Liver (tissue), 9 donors: ENCODE data around the gene IL11. TPM values are rescaled to one million over a fixed set of nuclear protein-coding genes. Genes with fewer than 3 reads are reported as not detected.

Experiments used
- DNase-seq: peaks from one replicate; pipeline ENCODE4 v3.0.0-alpha.2; 2017; ENCODE audit warnings: low spot score
- H3K27ac ChIP-seq, 2 donors: one replicate each; pipeline ENCODE4 v1.7.0; 2013; ENCODE audit warnings: inconsistent platforms in 2 of 2, low read length in 2 of 2, control low read depth in 1 of 2, low read depth in 1 of 2, mild to moderate bottlenecking in 1 of 2
- H3K27me3 ChIP-seq, 4 donors: one replicate each; pipeline versions ENCODE4 v1.6.1 to v1.7.0; 2013; ENCODE audit warnings: low read length in 3 of 4, inconsistent platforms in 1 of 4, mild to moderate bottlenecking in 1 of 4, moderate library complexity in 1 of 4; ENCODE audit not compliant: control insufficient read depth in 4 of 4, insufficient read depth in 4 of 4
- H3K36me3 ChIP-seq, 4 donors: one replicate each; pipeline versions ENCODE4 v1.6.1 to v1.7.0; 2013; ENCODE audit warnings: low read length in 3 of 4, mild to moderate bottlenecking in 3 of 4, low read depth in 1 of 4, moderate library complexity in 1 of 4; ENCODE audit not compliant: control insufficient read depth in 4 of 4, insufficient read depth in 3 of 4
- H3K4me1 ChIP-seq, 4 donors: one replicate each; pipeline versions ENCODE4 v1.6.1 to v1.7.0; 2013; ENCODE audit warnings: low read length in 3 of 4, mild to moderate bottlenecking in 3 of 4, moderate library complexity in 1 of 4; ENCODE audit not compliant: control insufficient read depth in 4 of 4, insufficient read depth in 4 of 4
- H3K4me3 ChIP-seq, 3 donors: one replicate each; pipeline versions ENCODE4 v1.6.1 to v1.7.0; 2013; ENCODE audit warnings: low read length in 3 of 3, control low read depth in 1 of 3, low read depth in 1 of 3, mild to moderate bottlenecking in 1 of 3
- H3K9ac ChIP-seq, 2 donors: one replicate each; pipeline ENCODE4 v1.7.0; 2013; ENCODE audit warnings: low read length in 2 of 2, mild to moderate bottlenecking in 2 of 2, moderate library complexity in 2 of 2, control low read depth in 1 of 2, low read depth in 1 of 2
- H3K9me3 ChIP-seq, 4 donors: one replicate each; pipeline versions ENCODE4 v1.6.1 to v1.7.0; 2013; ENCODE audit warnings: low read length in 3 of 4; ENCODE audit not compliant: control insufficient read depth in 4 of 4
- EGR1 ChIP-seq, 2 donors: IDR thresholded peaks; 2 replicates each; pipeline ENCODE4 v1.6.1; 2016 to 2018; ENCODE audit warnings: antibody characterized with exemption in 2 of 2, low read depth in 2 of 2
- FOXA1 ChIP-seq: IDR thresholded peaks from 2 replicates; pipeline ENCODE4 v1.6.1; 2016; ENCODE audit warnings: antibody characterized with exemption
- FOXA2 ChIP-seq: IDR thresholded peaks from 2 replicates; pipeline ENCODE4 v1.6.1; 2016; ENCODE audit warnings: antibody characterized with exemption
- GABPA ChIP-seq, 2 donors: IDR thresholded peaks in 1 of 2; conservative IDR thresholded peaks in 1 of 2; 2 replicates each; pipeline ENCODE4 v1.6.1; 2016; ENCODE audit warnings: antibody characterized with exemption in 2 of 2, mild to moderate bottlenecking in 1 of 2, moderate library complexity in 1 of 2
- HNF4A ChIP-seq, 2 donors: conservative IDR thresholded peaks; 2 replicates each; pipeline ENCODE4 v1.6.1; 2016; ENCODE audit warnings: antibody characterized with exemption in 2 of 2, mild to moderate bottlenecking in 2 of 2
- HNF4G ChIP-seq: IDR thresholded peaks from 2 replicates; pipeline ENCODE4 v1.6.1; 2016; ENCODE audit warnings: antibody characterized with exemption
- JUND ChIP-seq, 2 donors: IDR thresholded peaks; 2 replicates each; pipeline ENCODE4 v1.6.1; 2016; ENCODE audit warnings: antibody characterized with exemption in 2 of 2
- NR2F2 ChIP-seq: IDR thresholded peaks from 2 replicates; pipeline ENCODE4 v1.6.1; 2016; ENCODE audit warnings: antibody characterized with exemption
- SP1 ChIP-seq: IDR thresholded peaks from 2 replicates; pipeline ENCODE4 v1.6.1; 2018; ENCODE audit warnings: antibody characterized with exemption, mild to moderate bottlenecking
- TAF1 ChIP-seq: conservative IDR thresholded peaks from 2 replicates; pipeline ENCODE4 v1.6.1; 2016; ENCODE audit warnings: antibody characterized with exemption, mild to moderate bottlenecking
- YY1 ChIP-seq: IDR thresholded peaks from 2 replicates; pipeline ENCODE4 v1.6.1; 2016; ENCODE audit warnings: antibody characterized with exemption, mild to moderate bottlenecking
- WGBS: extraction: QIAGEN DNeasy Blood & Tissue Kit; methylation state at CpG from one replicate; pipeline ENCODE4 v1.1.7; 2013; 5-methylcytosine and 5-hydroxymethylcytosine counted together
- polyA plus RNA-seq, 2 donors: library from polyadenylated mRNA; stranded (reverse) in 1 of 2; unstranded in 1 of 2; fragments of 200-250 nt in 1 of 2; fragments of >200 nt in 1 of 2; fragmentation: Nextera tagmentation in 1 of 2; extraction: Ambion mirVana in 1 of 2; gene quantifications; one replicate each; pipeline versions ENCODE4 v1.2.1 to v1.2.3, GENCODE V29; 2013 to 2015
- total RNA-seq, 2 donors: library from RNA; depleted of rRNA; stranded (reverse); fragments of >200 nt; gene quantifications; one replicate each; pipeline ENCODE4 v1.2.3, GENCODE V29; 2014
- TF ChIP-seq, protein P1 (sequence below): IDR thresholded peaks from 2 replicates; pipeline ENCODE4 v1.6.1; 2016; ENCODE audit warnings: antibody characterized with exemption
- TF ChIP-seq, protein P2 (sequence below): IDR thresholded peaks from 2 replicates; pipeline ENCODE4 v1.6.1; 2016; ENCODE audit warnings: antibody characterized with exemption, mild to moderate bottlenecking
- TF ChIP-seq, protein P3 (sequence below): IDR thresholded peaks from 2 replicates; pipeline ENCODE4 v1.6.1; 2016; ENCODE audit warnings: antibody characterized with exemption
- TF ChIP-seq, protein P4 (sequence below): IDR thresholded peaks from 2 replicates; pipeline ENCODE4 v1.6.1; 2016; ENCODE audit warnings: antibody characterized with exemption
- donor health status: healthy.
- donor health status: healthy.
- donor health status: healthy.
- donor health status: healthy.
- donor health status: healthy.

Gene IL11
- total and polyA plus RNA-seq, 4 donors: not detected

DNA sequence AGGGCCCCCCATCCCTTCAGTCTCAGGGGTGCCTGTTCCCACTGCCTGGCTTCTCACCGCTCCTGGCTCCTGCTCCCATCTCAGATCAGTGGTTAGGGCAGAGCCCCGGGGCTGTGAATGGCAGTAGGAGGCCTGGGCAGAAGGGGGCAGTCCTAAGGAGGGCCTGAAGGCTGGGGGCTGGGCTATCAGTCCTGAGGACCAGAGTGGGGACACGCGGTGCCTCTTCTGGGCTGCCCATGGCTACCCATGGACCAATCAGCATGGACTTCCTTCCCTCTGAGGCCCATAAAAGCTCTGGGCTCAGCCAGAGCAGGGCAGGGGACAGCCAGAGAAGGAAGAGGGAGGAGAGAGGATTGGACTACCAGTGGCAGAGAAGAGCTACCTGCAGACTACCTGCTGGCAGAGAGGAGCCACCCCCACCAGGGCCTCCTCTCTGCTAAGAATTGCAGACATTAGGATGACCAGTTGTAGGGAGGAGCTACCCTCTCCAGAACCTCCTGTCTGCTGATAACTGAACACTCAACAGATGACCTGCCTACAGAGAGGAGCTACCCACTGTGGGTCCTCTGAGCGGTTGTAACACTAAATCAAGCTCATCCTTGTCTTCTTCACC is 49.5 kb upstream of the IL11 start:
- Histone ChIP-seq H3K27me3 (no peaks in the 10 kb centered on the region), H3K9me3 (no peaks in the 10 kb centered on the region), H3K9ac (no peak overlapping the region), H3K4me1 (no peaks in the 10 kb centered on the region), H3K27ac (no peak overlapping the region), H3K36me3 (no peaks in the 10 kb centered on the region), H3K4me3 (no peak overlapping the region)
- 77% methylated on average over 5 of the region's 5 CpGs for WGBS
- DNase-seq: no peak
- TF ChIP-seq YY1: no peak
- no peak for TF ChIP-seq EGR1 (IDR thresholded peaks at IDR 0.05; ENCODE audit: low read depth in 2 of 2)
- TF ChIP-seq, protein P1, sequence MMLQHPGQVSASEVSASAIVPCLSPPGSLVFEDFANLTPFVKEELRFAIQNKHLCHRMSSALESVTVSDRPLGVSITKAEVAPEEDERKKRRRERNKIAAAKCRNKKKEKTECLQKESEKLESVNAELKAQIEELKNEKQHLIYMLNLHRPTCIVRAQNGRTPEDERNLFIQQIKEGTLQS: no peak
- no peak for TF ChIP-seq JUND (IDR thresholded peaks at IDR 0.05)
- TF ChIP-seq, protein P2, sequence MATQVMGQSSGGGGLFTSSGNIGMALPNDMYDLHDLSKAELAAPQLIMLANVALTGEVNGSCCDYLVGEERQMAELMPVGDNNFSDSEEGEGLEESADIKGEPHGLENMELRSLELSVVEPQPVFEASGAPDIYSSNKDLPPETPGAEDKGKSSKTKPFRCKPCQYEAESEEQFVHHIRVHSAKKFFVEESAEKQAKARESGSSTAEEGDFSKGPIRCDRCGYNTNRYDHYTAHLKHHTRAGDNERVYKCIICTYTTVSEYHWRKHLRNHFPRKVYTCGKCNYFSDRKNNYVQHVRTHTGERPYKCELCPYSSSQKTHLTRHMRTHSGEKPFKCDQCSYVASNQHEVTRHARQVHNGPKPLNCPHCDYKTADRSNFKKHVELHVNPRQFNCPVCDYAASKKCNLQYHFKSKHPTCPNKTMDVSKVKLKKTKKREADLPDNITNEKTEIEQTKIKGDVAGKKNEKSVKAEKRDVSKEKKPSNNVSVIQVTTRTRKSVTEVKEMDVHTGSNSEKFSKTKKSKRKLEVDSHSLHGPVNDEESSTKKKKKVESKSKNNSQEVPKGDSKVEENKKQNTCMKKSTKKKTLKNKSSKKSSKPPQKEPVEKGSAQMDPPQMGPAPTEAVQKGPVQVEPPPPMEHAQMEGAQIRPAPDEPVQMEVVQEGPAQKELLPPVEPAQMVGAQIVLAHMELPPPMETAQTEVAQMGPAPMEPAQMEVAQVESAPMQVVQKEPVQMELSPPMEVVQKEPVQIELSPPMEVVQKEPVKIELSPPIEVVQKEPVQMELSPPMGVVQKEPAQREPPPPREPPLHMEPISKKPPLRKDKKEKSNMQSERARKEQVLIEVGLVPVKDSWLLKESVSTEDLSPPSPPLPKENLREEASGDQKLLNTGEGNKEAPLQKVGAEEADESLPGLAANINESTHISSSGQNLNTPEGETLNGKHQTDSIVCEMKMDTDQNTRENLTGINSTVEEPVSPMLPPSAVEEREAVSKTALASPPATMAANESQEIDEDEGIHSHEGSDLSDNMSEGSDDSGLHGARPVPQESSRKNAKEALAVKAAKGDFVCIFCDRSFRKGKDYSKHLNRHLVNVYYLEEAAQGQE: no peak
- no peak for TF ChIP-seq HNF4G

DNA sequence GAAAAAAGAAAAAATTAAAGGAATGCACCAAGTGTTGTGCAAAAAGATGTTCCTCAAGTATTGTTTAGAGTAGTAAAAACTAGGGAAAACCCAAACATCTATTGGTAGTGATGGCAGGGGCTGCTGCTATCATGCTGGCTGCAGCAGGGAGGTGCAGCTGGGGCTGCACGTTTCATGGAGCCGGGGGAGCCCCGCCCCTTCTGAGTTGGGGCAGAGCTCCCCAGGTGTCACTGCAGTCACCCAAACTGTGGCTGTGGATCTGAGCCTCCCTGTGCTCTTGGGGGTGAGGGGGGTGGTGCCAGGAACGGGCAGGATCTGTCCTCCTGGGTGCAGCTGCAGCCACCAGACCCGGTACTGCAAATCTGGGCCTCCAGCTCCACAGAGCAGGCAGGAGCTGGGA is 48.8 kb upstream of the IL11 start:
- no peak overlapping the region for H3K4me3 ChIP-seq
- no peak for DNase-seq
- H3K36me3 ChIP-seq: no peaks in the 10 kb centered on the region
- H3K4me1 ChIP-seq: no peaks in the 10 kb centered on the region
- H3K27ac ChIP-seq: no peak overlapping the region
- H3K9me3 ChIP-seq: no peaks in the 10 kb centered on the region
- 52% methylated on average over 5 of the region's 5 CpGs for WGBS
- no peak overlapping the region for H3K9ac ChIP-seq
- TF ChIP-seq, protein P2: no peak
- TF ChIP-seq HNF4A (conservative IDR thresholded peaks at IDR 0.05) (no peak), SP1 (no peak), FOXA1 (no peak), NR2F2 (no peak), FOXA2 (no peak), GABPA (IDR thresholded peaks at IDR 0.05 in 1 of 2, conservative IDR thresholded peaks at IDR 0.05 in 1 of 2) (no peak), JUND (IDR thresholded peaks at IDR 0.05) (no peak), EGR1 (IDR thresholded peaks at IDR 0.05; ENCODE audit: low read depth in 2 of 2) (no peak), HNF4G (no peak), TAF1 (no peak)
- TF ChIP-seq, protein P3, sequence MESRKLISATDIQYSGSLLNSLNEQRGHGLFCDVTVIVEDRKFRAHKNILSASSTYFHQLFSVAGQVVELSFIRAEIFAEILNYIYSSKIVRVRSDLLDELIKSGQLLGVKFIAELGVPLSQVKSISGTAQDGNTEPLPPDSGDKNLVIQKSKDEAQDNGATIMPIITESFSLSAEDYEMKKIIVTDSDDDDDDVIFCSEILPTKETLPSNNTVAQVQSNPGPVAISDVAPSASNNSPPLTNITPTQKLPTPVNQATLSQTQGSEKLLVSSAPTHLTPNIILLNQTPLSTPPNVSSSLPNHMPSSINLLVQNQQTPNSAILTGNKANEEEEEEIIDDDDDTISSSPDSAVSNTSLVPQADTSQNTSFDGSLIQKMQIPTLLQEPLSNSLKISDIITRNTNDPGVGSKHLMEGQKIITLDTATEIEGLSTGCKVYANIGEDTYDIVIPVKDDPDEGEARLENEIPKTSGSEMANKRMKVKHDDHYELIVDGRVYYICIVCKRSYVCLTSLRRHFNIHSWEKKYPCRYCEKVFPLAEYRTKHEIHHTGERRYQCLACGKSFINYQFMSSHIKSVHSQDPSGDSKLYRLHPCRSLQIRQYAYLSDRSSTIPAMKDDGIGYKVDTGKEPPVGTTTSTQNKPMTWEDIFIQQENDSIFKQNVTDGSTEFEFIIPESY: no peak
- TF ChIP-seq, protein P1: no peak
- TF ChIP-seq, protein P4, sequence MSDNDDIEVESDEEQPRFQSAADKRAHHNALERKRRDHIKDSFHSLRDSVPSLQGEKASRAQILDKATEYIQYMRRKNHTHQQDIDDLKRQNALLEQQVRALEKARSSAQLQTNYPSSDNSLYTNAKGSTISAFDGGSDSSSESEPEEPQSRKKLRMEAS: no peak
- H3K27me3 ChIP-seq: no peaks in the 10 kb centered on the region
